Fibroblast of the aortic adventitia (primary cell): ENCODE measurements around the gene CNTNAP5. TPM values are rescaled to one million over a fixed set of nuclear protein-coding genes. Genes with fewer than 3 reads are reported as not detected.

Source experiments
- DNase-seq: peaks from one replicate; pipeline ENCODE4 v3.0.0-alpha.2; 2010; ENCODE audit warnings: low read depth
- H3K4me3 ChIP-seq: 2 replicates; pipeline ENCODE4 v1.5.1; 2011; ENCODE audit warnings: low read depth, mild to moderate bottlenecking, control low read depth, low read length, moderate library complexity
- total RNA-seq: library from RNA; depleted of rRNA; stranded (reverse); fragments of >200 nt; gene quantifications from 2 replicates; pipeline ENCODE4 v1.2.3, GENCODE V29; 2012; ENCODE audit warnings: low replicate concordance
- TF ChIP-seq, protein P1 (sequence below): IDR thresholded peaks from 2 replicates; pipeline ENCODE4 v1.5.1; 2011; ENCODE audit warnings: mild to moderate bottlenecking, low read length, control low read depth, inconsistent platforms; ENCODE audit not compliant: insufficient read depth

CNTNAP5 gene
- total RNA-seq, 1 donor: under 0.01 TPM

- H3K4me3 ChIP-seq: no peak overlapping the region
- TF ChIP-seq, protein P1, sequence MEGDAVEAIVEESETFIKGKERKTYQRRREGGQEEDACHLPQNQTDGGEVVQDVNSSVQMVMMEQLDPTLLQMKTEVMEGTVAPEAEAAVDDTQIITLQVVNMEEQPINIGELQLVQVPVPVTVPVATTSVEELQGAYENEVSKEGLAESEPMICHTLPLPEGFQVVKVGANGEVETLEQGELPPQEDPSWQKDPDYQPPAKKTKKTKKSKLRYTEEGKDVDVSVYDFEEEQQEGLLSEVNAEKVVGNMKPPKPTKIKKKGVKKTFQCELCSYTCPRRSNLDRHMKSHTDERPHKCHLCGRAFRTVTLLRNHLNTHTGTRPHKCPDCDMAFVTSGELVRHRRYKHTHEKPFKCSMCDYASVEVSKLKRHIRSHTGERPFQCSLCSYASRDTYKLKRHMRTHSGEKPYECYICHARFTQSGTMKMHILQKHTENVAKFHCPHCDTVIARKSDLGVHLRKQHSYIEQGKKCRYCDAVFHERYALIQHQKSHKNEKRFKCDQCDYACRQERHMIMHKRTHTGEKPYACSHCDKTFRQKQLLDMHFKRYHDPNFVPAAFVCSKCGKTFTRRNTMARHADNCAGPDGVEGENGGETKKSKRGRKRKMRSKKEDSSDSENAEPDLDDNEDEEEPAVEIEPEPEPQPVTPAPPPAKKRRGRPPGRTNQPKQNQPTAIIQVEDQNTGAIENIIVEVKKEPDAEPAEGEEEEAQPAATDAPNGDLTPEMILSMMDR: no peak
- DNase-seq: no peak
These were observed 412.7 kb downstream of the CNTNAP5 start for GRCh38 chr2:124437811-124438210.

- H3K4me3 ChIP-seq: no peak overlapping the region
- no peak for DNase-seq
- TF ChIP-seq, protein P1: no peak
These were observed 425.4 kb downstream of the CNTNAP5 start for GRCh38 chr2:124450481-124450880.

- DNase-seq: no peak
- H3K4me3 ChIP-seq: no peak overlapping the region
- TF ChIP-seq, protein P1: no peak
These were observed 451.2 kb downstream of the CNTNAP5 start for GRCh38 chr2:124476291-124476690.

DNA sequence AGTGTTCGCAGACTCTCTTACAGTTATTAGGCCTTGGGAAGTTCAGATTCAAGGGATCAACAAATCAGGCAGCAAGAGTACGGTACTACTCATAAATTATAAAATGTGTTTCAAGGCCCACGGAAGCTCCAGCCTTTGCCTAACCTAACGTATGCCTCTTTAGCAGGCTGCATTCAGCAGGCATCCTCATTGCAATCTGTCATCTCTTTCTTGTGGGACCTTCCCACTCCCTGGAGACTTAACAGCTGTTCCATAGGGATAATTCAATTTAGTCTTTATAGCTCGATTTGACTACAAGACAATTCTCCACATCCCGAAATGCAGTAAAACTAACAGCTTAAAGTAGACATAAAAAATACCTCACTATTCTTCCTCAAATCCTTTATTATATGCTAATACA, 453.7 kb downstream of the CNTNAP5 start:
- no peak overlapping the region for H3K4me3 ChIP-seq
- TF ChIP-seq, protein P1: no peak

GRCh38 chr2:124480958-124481357, 455.9 kb downstream of the CNTNAP5 start:
- no peak overlapping the region for H3K4me3 ChIP-seq
- TF ChIP-seq, protein P1: no peak
- DNase-seq: no peak

More for the DNA sequence above, 453.7 kb downstream of the CNTNAP5 start:
- no peak for DNase-seq

GRCh38 chr2:124482044-124482443, 457.0 kb downstream of the CNTNAP5 start:
- no peak overlapping the region for H3K4me3 ChIP-seq
- DNase-seq: no peak
- TF ChIP-seq, protein P1: no peak

- DNase-seq: no peak
- H3K4me3 ChIP-seq: no peak overlapping the region
- TF ChIP-seq, protein P1: no peak
These were observed 457.5 kb downstream of the CNTNAP5 start for GRCh38 chr2:124482551-124482950.
